Suprapubic skin (tissue), 4 donors: Measurements from ENCODE around the gene FANK1.

Source experiments
- CTCF ChIP-seq, 2 donors: fragments of 200-600 bp in 1 of 2; fragments of 450-650 bp in 1 of 2; sonication (generic) in 1 of 2; IDR thresholded peaks; one replicate each; pipeline ENCODE4 v1.5.1; 2016 to 2019; ENCODE audit warnings: antibody characterized with exemption in 2 of 2, mild to moderate bottlenecking in 1 of 2, moderate library complexity in 1 of 2
- EP300 ChIP-seq: sonication (generic); formaldehyde crosslinking; IDR thresholded peaks from one replicate; pipeline ENCODE4 v1.6.1; 2017; ENCODE audit warnings: antibody characterized with exemption
- POLR2A ChIP-seq, 2 donors: fragments of 450-650 bp; IDR thresholded peaks; one replicate each; pipeline ENCODE4 v1.6.1; 2017; ENCODE audit warnings: antibody characterized with exemption in 2 of 2, mild to moderate bottlenecking in 2 of 2, moderate library complexity in 2 of 2
- POLR2AphosphoS5 ChIP-seq, 3 donors: sonication (generic); formaldehyde crosslinking; IDR thresholded peaks; one replicate each; pipeline ENCODE4 v1.6.1; 2017; ENCODE audit warnings: antibody characterized with exemption in 3 of 3

GRCh38 chr10:126006906-126007305 is 110.5 kb downstream of the FANK1 start:
- no peak for TF ChIP-seq CTCF (IDR thresholded peaks at IDR 0.05)
- TF ChIP-seq POLR2A (IDR thresholded peaks at IDR 0.05), result no peak
- TF ChIP-seq POLR2AphosphoS5 (IDR thresholded peaks at IDR 0.05), result no peak
- no peak for TF ChIP-seq EP300
